ENCODE data around the gene USP6NL. TPM values are rescaled to one million over a fixed set of nuclear protein-coding genes. Genes with fewer than 3 reads are reported as not detected.

Gene USP6NL
- polyA plus RNA-seq, 3 donors: 26.8 to 28.9 (median 27.4) TPM

DNA sequence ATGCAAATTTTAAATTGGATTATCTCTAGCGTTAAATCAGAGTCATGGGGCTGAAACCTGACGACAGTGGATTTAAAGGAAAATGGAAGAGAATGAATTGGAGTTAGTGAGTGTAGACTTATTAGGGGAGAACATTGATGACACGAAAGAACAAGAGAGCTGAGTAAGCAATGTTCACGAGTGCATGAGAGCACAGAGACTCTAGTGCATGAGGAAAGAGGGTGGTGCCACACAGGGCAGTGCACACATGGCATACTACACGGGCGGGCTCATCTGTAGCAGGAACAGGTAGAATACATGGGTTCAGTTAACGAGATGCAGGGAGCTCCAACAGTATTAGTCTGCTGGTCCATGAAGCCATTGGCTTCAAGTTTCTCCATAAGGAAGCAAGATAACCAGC, 53.9 kb downstream of the USP6NL start:
- no peak for DNase-seq

DNA sequence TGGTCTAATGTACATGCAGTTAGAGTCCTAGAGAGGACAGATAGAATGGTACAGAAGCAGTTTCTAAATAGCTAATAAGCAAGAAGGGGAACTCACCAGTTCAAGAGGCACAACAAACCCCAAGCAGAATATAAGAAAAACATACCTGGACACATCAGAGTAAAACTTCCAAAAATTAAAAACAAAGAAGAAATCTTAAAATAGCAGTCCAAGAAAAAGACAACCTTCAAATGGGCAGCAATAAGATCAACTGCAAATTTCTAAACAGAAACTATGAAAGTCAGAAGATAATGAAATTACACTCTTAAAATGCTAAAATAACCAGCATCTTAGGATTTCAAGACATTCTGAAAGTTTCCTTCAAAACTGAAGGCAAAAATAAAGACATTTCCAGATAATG, 55.9 kb downstream of the USP6NL start:
- DNase-seq: no peak

DNA sequence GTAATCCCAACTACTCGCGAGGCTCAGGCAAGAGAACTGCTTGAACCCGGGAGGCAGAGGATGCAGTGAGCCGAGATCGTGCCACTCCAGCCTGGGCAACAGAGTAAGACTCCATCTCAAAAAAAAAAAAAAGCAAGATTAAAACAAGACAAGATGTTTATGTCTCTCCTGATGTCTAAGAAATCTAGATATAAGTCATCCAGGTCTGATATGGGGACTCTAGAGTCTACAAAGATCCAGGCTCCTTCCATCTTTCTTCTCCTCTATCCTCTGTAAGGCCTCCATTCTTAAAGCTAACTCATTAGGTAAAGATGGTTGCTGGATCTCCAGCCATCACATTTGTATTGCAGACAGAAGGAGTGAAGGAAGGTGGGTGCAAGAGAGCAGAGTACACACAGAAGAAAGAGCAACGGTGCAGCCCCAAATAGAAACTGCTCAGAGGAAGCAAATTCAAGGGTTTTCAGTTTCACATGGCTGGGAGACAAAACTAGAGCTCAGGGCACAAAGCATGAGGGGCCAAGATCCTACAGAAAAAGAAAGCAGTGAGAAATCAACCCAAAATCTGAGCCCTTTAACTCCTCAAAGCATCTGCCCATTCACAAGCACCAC, 57.6 kb downstream of the USP6NL start:
- DNase-seq: no peak

- no peak for DNase-seq
Measured at GRCh38 chr10:11551916-11552602, 59.4 kb downstream of the USP6NL start.

DNA sequence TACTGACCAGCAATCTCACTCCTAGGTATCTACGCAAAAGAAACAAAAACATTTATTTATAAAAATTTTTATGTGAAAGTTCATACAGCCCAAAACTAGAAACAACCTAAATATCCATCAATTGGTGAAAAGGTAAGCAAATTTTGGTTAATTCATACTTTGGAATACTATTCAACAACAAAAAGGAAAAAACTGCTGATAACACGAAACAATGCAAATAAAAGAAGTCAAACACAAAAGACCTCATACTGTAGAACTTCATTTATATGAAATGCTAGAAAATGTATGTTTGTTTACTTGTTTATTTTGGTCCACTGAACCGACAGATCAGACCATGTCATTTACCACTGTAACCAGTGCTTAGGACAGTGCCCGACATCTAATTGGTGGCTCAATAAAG, 60.3 kb downstream of the USP6NL start:
- DNase-seq: no peak

DNA sequence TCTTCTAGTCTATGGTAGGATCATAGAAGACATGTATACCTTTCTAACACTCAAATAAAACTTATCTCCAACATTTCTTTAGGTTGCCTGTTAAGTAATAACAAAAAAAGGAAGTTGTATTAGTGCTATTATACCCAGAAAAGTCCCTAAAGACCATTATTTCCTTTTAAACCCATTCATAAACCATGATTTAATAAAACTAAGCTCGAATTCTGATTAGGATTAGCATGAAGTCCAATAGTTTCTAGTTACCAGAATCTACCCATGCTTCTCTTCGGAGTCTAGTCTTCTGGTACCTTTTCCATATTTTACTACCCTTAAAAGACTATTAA, 62.7 kb downstream of the USP6NL start:
- no peak for DNase-seq

DNA sequence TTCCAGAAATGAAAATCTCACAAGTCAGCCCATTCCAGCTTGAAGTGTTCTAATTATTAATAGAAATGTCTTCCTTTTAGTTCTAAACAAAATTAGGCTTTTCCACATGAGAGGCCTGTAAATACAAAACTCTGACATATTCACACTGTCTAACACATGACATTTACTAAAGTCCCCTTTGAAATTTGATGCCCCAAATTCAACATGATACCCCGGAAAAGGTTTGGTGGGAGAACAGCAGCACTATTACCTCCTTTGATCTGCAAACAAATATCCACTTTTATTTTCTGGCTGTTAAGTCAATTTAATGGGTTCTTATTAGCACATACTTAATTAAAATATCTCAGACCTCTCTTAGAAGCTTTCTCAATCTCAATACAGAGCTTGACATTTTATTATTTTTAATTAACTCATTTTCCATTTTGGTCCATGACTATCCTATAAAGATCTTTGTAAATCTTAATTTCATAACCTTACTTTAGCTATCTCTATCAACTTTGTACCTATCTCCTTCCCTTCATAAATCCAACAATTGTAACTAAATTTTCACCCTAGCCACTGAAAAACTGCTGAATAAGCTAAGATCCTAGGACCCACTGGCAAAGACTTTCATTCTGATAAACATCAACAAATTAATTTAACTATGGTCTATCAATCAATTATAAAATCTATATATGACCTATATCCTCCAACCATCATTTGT, 63.2 kb downstream of the USP6NL start:
- no peak for DNase-seq

GRCh38 chr10:11546581-11546980, 64.9 kb downstream of the USP6NL start:
- DNase-seq: no peak

- no peak for DNase-seq
Measured at GRCh38 chr10:11541296-11541695, 70.2 kb downstream of the USP6NL start.

DNA sequence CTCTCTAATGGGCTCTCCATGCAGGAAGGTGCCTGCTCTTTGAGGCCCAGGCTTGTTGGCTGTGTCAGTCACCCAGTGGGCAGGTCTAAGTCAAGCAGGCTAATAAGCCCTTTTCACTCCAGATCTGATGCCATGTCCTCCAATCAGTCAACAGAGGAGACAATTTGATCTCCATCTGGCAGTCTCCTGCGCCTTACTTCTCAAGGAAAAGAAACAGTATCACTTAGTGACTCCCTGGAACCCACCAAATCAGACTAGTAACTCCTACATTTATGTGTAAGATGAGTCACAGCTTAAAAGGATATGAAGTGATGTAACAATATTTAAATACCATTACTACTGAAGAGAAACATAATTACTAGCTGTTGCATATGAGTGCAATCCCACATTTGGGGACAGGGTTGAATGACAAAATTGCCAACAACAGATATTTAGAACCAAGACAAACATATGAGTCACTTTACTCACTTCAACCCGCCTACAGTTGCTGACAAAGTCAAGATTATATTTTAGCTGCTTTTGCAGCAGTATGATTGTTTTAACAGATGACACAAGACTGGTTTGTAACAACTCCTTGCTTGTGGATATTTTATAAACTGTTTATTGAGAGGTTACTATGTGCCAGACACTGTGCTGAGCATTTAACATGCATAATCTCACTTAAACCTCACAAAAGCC, 72.1 kb downstream of the USP6NL start:
- DNase-seq: no peak

DNA sequence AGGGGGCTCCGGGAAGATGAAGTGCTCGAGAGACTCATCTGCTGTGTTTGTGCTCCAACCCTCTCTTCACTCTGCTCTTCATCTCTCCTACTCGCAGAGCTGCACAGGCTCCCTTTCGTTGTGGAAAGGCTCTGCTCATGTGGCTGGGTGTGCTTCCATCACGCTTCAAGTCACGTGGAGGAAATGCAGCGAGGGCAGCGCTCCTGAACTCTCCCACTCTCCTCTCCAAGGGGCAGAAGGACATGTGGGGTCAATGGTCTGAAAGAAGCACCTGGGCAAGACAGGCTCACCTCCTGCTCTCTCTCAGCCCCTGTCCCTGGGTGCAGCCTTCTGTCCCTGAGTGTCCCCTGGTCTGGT, 72.6 kb downstream of the USP6NL start:
- no peak for DNase-seq

GRCh38 chr10:11536228-11536627, 75.2 kb downstream of the USP6NL start:
- no peak for DNase-seq

DNA sequence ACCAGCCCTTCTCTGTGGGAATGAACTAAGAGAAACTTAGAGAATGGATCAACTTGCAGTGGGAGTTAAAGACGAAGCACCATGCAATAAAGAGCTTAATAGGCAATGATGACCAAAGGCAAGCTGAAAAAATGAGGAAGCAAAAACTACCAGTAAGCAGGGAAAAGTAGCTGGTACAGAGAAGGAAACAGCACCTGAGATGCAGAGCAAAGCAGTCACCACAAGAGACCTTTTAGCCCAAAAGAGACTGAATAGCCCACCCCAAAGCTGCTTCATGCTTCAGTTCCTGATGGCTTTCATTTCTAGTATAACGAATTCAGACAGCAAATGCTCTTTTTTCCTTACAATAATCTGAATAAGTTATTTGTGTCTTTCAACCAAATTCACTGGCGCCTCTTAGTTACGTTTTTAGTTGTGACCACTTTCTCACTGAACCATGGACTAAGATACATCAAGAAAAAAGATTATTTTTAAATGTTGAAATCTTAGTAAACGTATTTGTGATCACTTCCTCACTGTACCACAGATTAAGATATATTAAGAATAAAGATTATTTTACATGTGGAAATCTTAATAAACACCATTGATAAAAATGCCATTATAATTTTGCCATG, 76.0 kb downstream of the USP6NL start:
- DNase-seq: no peak

DNA sequence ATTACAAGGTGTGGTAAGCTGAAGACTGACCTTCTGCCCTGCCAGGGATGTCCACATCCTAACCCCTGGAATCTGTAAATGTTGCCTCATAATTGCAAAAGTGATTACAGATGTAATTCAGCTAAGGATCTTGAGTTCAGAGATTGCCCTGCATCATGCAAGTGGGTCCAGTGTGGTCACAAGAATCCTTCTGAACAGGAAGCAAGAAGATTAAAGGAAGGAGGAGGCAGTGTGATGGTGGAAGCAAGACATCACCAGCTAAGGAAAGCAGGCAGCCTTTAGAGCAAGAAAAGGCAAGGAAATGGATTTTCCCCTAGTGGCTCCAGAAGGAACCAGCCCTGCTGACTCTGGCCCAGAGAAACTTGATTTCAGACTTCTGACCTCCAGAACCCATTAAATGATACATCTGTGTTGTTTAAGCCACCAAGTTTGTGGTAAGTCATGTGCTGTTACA, 78.1 kb downstream of the USP6NL start:
- DNase-seq: no peak

DNA sequence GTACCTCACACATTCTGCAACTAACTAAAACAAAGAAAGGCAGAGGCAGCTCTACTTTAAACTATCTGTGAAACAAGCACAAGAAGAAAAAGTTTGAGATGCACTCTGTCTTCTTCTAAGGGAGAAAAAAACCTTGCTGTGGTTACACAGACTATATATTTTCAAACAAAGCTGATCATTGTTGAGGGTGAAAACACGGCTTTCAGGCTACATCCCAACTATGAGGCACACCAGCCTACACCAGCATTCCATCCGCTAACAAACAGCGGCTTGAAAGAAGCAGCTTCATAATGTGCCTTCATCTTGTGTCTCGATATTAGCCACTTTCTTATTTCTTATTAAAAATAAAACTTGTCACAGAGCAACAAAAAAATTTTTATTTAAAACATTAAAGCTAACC, 79.1 kb downstream of the USP6NL start:
- no peak for DNase-seq

DNA sequence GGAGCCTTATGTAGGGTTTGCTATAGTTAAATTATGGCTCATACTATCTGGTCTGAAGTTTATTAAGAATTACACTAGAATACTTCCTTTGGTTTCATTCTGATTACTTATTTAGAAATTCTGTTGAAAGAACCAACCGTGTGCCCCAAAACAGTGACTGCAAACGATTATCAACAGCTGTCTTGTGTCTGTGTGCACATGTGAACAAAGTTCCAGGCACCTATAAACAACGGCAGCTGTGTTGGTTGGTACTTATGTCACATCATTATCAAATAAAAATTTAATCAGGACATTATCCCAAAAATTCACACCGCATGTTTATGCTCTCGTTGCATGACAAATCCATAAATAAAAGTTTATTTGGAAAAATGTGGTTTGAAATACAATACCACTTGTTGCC, 80.6 kb downstream of the USP6NL start:
- DNase-seq: no peak

DNA sequence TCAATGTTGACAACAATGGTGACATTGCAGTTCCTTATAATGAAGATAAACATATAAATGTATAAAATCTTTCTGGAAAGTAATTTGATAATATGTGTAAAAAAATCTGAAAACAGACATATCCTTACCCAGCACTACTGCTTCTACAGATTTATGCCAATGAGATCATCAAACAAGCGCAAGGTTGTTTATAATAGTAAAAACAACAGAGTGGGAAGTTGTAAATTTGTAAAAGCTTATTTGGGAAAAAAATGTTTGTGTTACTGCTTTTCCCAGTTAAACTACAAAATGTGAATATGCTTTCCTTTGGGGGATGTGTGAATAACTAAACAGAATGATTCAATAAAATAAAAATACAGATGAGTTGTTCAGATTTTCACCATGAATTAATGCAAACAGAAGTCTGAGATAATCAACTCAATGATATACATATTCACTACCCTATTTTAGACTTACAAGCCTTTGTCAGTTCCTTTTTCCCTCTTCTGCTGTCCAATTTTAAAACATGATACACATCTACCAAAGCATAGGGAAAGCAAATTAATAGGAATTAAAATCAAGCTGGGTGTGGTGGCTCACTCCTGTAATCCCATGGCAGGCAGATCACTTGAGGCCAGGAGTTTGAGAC, 82.1 kb downstream of the USP6NL start:
- DNase-seq: no peak

DNA sequence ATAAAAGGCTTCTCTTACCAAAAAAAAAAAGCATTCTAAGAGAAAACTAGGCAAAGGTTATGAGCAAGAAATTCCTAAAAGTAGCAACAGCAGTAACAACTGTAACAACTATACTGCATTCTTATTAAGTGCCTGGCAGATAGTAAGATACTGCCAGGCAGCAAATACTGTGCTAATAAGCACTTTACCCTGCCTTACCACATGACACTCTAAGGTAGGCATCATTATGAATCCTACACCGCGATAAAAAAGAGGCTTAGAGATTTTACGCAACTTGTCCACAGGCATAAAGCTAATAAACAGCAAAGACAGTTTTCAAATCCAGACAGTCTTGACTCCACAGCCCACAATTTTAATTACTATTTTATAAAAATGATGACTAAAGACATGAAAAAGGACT, 83.2 kb downstream of the USP6NL start:
- DNase-seq: no peak

GRCh38 chr10:11527691-11528255, 83.7 kb downstream of the USP6NL start:
- DNase-seq: no peak

- no peak for DNase-seq
Measured at GRCh38 chr10:11527068-11527467, 84.4 kb downstream of the USP6NL start.

DNA sequence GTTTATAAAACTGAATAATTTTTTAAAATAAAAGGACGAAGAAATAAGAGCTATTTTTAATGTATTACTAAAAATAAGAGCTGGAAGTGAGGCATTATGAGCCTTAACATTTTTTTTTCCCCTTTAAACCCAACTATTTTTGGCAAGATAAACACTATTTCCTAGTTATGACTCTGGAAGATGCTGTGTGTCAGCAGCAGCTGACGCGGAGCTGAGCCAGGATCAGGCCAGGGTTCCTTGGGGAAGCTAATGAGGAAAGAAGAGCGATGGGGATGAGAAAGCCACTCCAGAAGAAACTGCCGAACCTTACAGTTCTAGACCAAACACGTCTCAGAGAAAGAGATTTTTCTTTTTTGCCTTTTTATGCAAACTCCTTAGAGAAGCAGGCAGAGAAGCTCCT, 85.9 kb downstream of the USP6NL start:
- no peak for DNase-seq

DNA sequence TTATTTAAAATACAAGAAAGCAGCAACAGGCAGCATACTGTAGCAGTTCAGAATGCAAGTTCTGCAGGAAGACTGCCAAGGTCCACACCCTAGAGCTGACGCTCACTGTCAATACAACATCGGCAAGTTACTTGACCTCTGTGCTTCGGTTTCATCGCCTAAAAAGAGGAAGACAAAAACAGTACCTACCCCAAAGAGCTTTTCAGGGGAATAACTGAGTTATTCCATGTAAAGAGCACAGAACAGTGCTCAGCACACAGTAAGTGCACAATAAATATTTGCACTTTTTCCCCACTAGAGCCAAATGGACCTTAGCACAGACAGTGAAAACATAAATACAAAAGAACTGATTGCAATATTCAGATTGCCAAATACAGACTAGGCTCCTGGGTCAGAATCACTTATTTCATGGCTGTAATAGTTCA, 88.6 kb downstream of the USP6NL start:
- no peak for DNase-seq

Data from renal pelvis (tissue), 4 donors.